ENCODE results near the gene C12orf43. TPM values are rescaled to one million over a fixed set of nuclear protein-coding genes. Genes with fewer than 3 reads are reported as not detected.
A peak's percentile ranks its signal among the peaks of the same experiment; 100 is the strongest.

Gene C12orf43
- polyA plus RNA-seq, 5 donors, result 16.7 to 20.8 (median 17.4) TPM

- no peak for DNase-seq
Observed at GRCh38 chr12:120979220-120979861, 36.9 kb downstream of the C12orf43 start.

- DNase-seq, result no peak
Observed at GRCh38 chr12:120978296-120979219, 37.7 kb downstream of the C12orf43 start, which contains the start of gene HNF1A. HNF1A (plus strand) TSS chr12:120978543; CDS start chr12:120978769, 226 bp downstream.

- DNase-seq, result no peak
Observed at GRCh38 chr12:120977531-120978295, 38.6 kb downstream of the C12orf43 start.

DNA sequence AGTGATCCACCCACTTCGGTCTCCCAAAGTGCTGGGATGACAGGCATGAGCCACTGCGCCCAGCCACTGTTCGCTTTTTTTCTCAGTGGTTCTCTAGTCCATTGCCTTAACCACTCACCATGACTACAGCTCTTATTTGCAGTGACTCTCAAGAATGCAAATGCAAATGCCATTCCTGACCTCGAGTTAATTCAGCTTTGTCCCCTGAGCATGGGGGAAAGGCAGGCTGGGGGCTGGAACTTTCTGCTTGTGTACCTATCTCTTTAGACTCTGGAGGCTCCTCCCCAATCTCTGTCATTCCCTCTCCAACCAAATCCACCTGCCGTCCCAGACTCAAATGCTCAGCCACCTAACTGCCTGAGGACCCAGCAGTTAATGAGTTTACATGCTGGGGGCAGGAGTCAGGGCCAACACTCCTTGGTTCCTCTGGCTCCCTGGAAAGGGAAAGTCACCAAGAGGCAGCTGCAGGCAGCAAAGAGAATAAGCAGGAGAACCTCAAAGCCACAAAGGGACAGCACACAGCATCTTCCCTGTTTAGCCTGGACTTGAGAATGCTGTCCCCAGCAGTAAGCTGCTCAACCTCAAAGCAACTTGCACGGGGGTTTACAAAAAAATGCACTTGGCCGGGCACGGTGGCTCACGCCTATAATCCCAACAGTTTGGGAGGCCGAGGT, 43.3 kb downstream of the C12orf43 start:
- DNase-seq, result peak; percentile 40 to 49

- peak in 1 of 2 donors; percentile 57 for DNase-seq
Observed at GRCh38 chr12:120971299-120972180, 44.7 kb downstream of the C12orf43 start.

- no peak for DNase-seq
Observed at GRCh38 chr12:120970310-120970709, 46.0 kb downstream of the C12orf43 start.

DNA sequence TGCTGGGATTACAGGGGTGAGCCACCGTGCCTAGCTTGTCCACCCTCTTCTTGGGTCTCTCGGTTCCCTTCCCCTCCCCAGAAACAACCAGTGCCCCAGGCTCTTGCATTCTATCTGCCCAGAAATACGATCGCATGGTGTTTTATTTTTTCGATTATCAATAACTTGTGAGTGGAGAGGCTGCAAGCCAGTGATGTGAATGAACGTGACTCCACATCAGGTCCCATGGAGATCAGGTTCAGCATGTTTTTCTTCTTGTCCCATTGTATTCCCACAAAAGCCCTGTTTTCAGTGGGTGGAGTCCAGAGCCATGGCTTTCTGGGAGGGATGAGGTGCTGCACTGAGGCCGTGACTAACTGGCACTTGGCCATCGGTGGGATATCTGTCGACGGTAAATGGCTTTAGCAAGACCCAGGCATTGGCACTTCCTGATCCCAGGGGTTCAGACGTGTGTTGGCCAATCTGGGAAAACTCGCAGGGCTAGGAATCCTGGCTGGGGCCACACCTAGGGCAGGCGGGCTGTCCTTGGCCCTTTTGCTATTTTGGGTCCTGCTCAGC, 50.7 kb downstream of the C12orf43 start:
- DNase-seq, result no peak

DNA sequence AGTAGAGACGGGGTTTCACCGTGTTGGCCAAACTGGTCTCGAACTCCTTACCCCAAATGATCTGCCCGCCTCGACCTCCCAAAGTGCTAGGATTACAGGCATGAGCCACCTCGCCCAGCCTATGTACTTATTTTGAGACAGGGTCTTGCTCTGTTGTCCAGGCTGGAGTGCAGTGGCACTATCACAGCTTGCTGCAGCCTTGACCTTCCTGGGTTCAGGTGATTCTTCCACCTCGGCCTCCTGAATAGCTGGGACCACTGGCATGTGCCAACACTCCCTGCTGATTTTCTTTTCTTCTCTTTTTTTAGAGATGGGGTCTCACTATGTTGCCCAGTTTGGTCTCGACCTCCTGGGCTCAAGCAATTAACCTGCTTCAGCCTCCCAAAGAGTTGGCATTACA, 52.0 kb downstream of the C12orf43 start:
- no peak for DNase-seq

DNA sequence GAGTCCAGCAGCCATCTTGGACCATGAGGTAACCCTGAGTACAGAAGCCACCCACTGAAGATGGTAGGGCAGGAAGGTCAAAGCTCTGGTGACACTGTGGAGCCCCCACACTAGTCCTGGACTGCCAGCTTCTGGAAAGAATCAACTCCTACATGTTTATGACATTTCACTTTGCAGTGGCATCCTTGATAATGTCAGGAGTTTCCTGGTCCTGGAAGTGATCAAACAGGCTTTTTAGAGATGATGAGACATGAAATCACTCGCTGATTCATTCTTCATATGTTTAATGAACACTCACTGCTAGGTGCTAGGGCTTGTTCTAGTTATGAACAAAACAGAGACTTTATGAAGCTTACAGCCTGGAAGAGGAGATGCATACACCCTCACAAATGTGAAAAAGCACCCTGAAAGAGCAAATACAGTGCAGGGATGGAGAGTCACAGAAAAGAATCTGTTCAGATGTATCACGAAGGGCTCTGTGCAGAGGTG, 53.7 kb downstream of the C12orf43 start:
- DNase-seq, result no peak

DNA sequence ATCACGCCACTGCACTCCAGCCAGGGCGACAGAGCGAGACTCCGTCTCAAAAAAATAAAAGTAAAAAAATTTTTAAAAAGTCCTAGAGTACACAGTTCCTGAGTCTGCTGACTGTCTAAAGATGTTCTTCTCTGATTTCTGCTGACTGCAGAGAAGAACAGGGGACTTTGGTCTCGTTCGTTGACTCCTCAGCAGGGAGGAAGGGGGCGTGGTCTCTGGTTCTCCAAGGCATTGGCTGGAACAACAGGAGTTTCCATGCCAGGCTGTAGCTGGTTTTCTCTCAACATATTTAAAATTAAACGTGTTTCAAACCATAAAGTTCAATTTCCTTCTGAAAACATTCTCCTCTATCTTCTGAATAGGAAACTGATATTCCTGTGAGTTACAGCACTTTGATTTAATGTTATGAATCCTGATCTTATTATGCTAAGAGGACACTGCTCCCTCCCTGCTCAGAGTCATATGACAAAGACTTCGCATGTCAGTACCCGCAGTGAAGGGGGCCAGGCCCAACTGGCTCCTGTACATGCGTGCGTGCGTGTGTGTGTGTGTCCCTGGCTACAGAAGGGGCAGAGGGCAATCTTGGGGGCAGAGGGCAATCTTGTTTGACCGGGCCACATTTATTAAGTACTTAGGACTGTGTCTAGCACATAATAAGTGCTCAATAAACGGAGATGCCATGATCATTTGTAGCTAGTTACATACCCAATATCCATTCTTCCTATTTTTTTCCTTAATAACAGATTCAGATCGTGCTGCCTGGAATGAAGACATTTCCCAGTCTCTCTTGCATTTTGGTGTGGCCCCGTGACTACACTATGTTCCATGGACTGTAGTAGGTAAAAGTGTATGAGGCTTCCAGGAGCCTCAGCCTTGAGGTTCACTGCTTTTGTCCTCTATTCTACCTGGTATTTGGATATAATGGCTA, 54.4 kb downstream of the C12orf43 start:
- DNase-seq, result no peak

- no peak for DNase-seq
Observed at GRCh38 chr12:120960657-120961056, 55.6 kb downstream of the C12orf43 start.

- no peak for DNase-seq
Observed at GRCh38 chr12:120959111-120959878, 57.0 kb downstream of the C12orf43 start.

DNA sequence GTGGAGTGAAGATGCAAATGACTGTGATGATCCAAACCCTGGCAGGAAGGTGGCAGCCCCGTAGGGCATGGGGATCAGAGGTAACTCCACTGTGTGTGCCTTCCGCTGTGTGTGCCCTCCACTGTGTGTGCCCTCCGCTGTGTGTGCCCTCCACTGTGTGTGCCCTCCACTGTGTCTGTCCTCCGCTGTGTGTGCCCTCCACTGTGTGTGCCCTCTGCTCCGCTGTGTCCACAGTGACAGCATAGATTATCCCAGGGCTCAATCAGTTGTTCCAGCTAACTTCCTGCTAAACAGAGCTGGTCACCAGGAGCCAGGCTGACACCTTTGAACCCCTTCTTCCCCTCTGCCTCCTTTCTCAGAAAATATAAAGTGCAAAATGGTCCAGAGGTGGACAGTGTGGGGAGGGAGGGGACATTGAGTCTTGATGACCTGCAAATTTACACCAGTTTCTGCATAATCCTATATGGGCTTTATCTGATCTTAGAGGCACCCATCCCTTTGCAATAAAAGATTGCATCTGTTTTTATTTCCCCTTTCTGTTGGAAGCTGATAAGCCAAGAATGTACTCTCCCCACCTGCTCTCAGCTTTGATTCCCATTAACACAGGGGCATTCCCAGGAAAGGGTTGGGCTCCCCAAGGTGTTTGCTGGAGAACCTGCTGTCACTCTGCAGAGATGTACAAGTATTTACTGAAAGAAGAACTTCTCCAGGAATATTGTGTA, 59.5 kb downstream of the C12orf43 start:
- no peak for DNase-seq

DNA sequence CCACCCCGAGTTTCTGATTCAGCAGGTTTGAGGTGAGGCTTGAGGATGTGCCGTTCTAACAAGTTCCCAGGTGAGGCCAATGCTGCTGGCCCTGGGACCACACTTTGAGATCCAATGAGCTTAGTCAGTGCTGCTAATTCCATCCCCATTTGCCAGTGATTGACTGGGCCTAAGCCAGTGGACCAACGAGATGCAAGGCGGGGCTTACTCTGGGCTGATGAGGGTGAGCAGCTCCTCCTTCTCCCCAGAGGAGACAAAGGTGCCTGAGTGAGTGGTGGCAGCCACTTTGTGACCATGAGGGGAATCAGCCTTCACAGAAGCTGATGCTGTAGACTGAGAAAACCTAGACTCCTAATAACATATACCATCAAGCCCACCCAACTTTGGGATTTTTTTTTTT, 61.1 kb downstream of the C12orf43 start:
- DNase-seq, result no peak

DNA sequence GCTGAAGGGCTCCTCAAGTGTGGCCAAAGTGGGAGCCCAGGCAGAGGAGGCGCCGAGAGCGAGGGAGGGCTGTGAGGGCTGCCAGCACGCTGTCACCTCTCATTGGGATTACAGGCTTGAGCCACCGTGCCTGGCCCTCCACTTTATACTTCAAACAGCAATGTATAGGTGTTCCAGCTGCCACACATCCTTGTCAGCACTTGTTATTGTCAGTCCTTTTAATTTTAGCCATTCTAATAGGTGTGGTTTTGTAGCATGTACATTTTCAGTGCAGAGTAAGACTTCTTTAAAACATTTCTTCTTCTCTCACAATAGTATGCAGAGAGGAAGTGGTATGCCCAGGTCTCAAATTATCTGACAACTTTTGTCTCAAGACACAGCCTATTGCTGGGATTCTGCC, 65.5 kb downstream of the C12orf43 start:
- DNase-seq, result no peak

Measured in right lung (tissue), 5 donors.